Astrocyte (in vitro differentiated cells and primary cell): ENCODE results near the gene PI4KA. TPM values are rescaled to one million over a fixed set of nuclear protein-coding genes. Genes with fewer than 3 reads are reported as not detected.

ENCODE experiments used
- DNase-seq: peaks from one replicate; pipeline ENCODE4 v3.0.0-alpha.2; 2010; ENCODE audit warnings: low read depth
- FAIRE-seq: peaks from 2 replicates; lab custom pipeline; 2011; peaks lifted over from hg19 to GRCh38; lab: Jason Lieb, UNC
- H2AFZ ChIP-seq: 2 replicates; pipeline ENCODE4 v1.6.0; 2012; ENCODE audit warnings: low read depth, low read length, inconsistent platforms
- H3K27ac ChIP-seq: 2 replicates; pipeline ENCODE4 v1.5.1; 2011; ENCODE audit warnings: low read depth, low read length, inconsistent platforms
- H3K27me3 ChIP-seq: 2 replicates; pipeline ENCODE4 v1.6.0; 2011; ENCODE audit warnings: low read length, inconsistent platforms; ENCODE audit not compliant: insufficient read depth
- H3K36me3 ChIP-seq: 2 replicates; pipeline ENCODE4 v1.5.1; 2011; ENCODE audit warnings: low read length, inconsistent platforms; ENCODE audit not compliant: insufficient read depth
- H3K4me1 ChIP-seq: 2 replicates; pipeline ENCODE4 v1.5.1; 2011; ENCODE audit warnings: low read length, inconsistent platforms; ENCODE audit not compliant: insufficient read depth
- H3K4me2 ChIP-seq: 2 replicates; pipeline ENCODE4 v1.6.0; 2012; ENCODE audit warnings: low read length, inconsistent platforms
- H3K4me3 ChIP-seq: 2 replicates; pipeline ENCODE4 v1.5.1; 2011; ENCODE audit warnings: low read depth, mild to moderate bottlenecking, low read length, inconsistent platforms; ENCODE audit not compliant: insufficient read depth
- H3K79me2 ChIP-seq: 2 replicates; pipeline ENCODE4 v1.6.0; 2012; ENCODE audit warnings: mild to moderate bottlenecking, low read length, inconsistent platforms; ENCODE audit not compliant: insufficient read depth
- H3K9ac ChIP-seq: 2 replicates; pipeline ENCODE4 v1.6.0; 2012; ENCODE audit warnings: mild to moderate bottlenecking, low read length, inconsistent platforms
- H3K9me3 ChIP-seq: 2 replicates; pipeline ENCODE4 v1.5.1; 2012; ENCODE audit warnings: low read depth, mild to moderate bottlenecking, low read length, inconsistent platforms; ENCODE audit not compliant: insufficient read depth
- H4K20me1 ChIP-seq: 2 replicates; pipeline ENCODE4 v1.6.0; 2012; ENCODE audit warnings: low read length, inconsistent platforms; ENCODE audit not compliant: insufficient read depth
- H3K27ac Mint-ChIP-seq: one replicate; pipeline ENCODE4 v1.8.0; 2021; ENCODE audit warnings: mild to moderate bottlenecking, mixed read lengths; ENCODE audit not compliant: unreplicated experiment
- H3K27me3 Mint-ChIP-seq: one replicate; pipeline ENCODE4 v1.8.0; 2021; ENCODE audit warnings: low read depth, mixed read lengths; ENCODE audit not compliant: unreplicated experiment
- H3K36me3 Mint-ChIP-seq: one replicate; pipeline ENCODE4 v1.8.0; 2021; ENCODE audit warnings: low read depth, mixed read lengths; ENCODE audit not compliant: unreplicated experiment
- H3K4me1 Mint-ChIP-seq: one replicate; pipeline ENCODE4 v1.8.0; 2021; ENCODE audit warnings: low read depth, mixed read lengths; ENCODE audit not compliant: unreplicated experiment
- H3K4me3 Mint-ChIP-seq: one replicate; pipeline ENCODE4 v1.8.0; 2021; ENCODE audit warnings: mild to moderate bottlenecking, moderate library complexity, mixed read lengths; ENCODE audit not compliant: unreplicated experiment
- H3K9me3 Mint-ChIP-seq: one replicate; pipeline ENCODE4 v1.8.0; 2021; ENCODE audit warnings: mild to moderate bottlenecking, mixed read lengths; ENCODE audit not compliant: unreplicated experiment
- CTCF ChIP-seq: IDR thresholded peaks from 2 replicates; pipeline ENCODE4 v1.5.1; 2011; ENCODE audit warnings: low read depth, mild to moderate bottlenecking, inconsistent platforms, low read length, moderate library complexity; ENCODE audit not compliant: insufficient read depth
- EZH2 ChIP-seq: IDR thresholded peaks from 2 replicates; pipeline ENCODE4 v1.6.1; 2012; ENCODE audit warnings: mild to moderate bottlenecking, low read length, inconsistent platforms; ENCODE audit not compliant: insufficient read depth
- total RNA-seq: library from RNA; stranded (reverse); gene quantifications from 2 replicates; pipeline ENCODE4 v1.2.1, GENCODE V29; 2021

Gene PI4KA
- total RNA-seq, 1 donor from 2014 or later, result 35.9 TPM

- DNase-seq (no peak), FAIRE-seq (no peak)
- Mint-ChIP-seq H3K27ac (no peak overlapping the region), H3K9me3 (no peaks in the 10 kb centered on the region), H3K27me3 (peaks cover 27% of the 10 kb centered on the region), H3K36me3 (no peaks in the 10 kb centered on the region), H3K4me3 (no peak overlapping the region), H3K4me1 (no peaks in the 10 kb centered on the region)
- Histone ChIP-seq H3K27ac (no peak overlapping the region), H3K4me3 (no peak overlapping the region), H3K36me3 (no peaks in the 10 kb centered on the region), H3K79me2 (no peaks in the 10 kb centered on the region), H3K9ac (no peak overlapping the region), H4K20me1 (no peaks in the 10 kb centered on the region), H3K4me1 (no peaks in the 10 kb centered on the region), H2AFZ (no peak overlapping the region), H3K27me3 (peaks cover 7% of the 10 kb centered on the region), H3K9me3 (peaks cover 2% of the 10 kb centered on the region), H3K4me2 (no peak overlapping the region)
- TF ChIP-seq CTCF (no peak), EZH2 (no peak)
These were observed 197.1 kb downstream of the PI4KA start for GRCh38 chr22:20661473-20661872.

GRCh38 chr22:20660441-20661054 is 198.1 kb downstream of the PI4KA start:
- H3K27me3 Mint-ChIP-seq, result peaks cover 34% of the 10 kb centered on the region

More at GRCh38 chr22:20660441-20661054, 198.1 kb downstream of the PI4KA start:
- no peak overlapping the region for H3K4me3 Mint-ChIP-seq
- Histone ChIP-seq H4K20me1 (no peaks in the 10 kb centered on the region), H3K36me3 (no peaks in the 10 kb centered on the region), H3K4me2 (no peak overlapping the region), H3K4me3 (no peak overlapping the region), H3K9ac (no peak overlapping the region), H3K27ac (no peak overlapping the region), H3K27me3 (peaks cover 7% of the 10 kb centered on the region), H3K9me3 (peaks cover 2% of the 10 kb centered on the region), H2AFZ (no peak overlapping the region), H3K79me2 (no peaks in the 10 kb centered on the region), H3K4me1 (no peaks in the 10 kb centered on the region)
- no peaks in the 10 kb centered on the region for H3K9me3 Mint-ChIP-seq
- FAIRE-seq, result no peak
- H3K4me1 Mint-ChIP-seq, result no peaks in the 10 kb centered on the region
- no peak overlapping the region for H3K27ac Mint-ChIP-seq
- DNase-seq, result no peak
- no peak for TF ChIP-seq EZH2
- no peak for TF ChIP-seq CTCF
- H3K36me3 Mint-ChIP-seq, result no peaks in the 10 kb centered on the region
